ENCODE data around the gene CEP95. TPM values are rescaled to one million over a fixed set of nuclear protein-coding genes. Genes with fewer than 3 reads are reported as not detected.

The CEP95 gene
- total RNA-seq, 1 donor from 2014 or later = 40.3 TPM

- ATAC-seq = no peak
- no peak for TF ChIP-seq CTCF (IDR thresholded peaks at IDR 0.05)
- H3K36me3 ChIP-seq = peaks cover 63% of the 10 kb centered on the region
Observed at GRCh38 chr17:64509179-64509578, 2.4 kb downstream of the CEP95 start.

GRCh38 chr17:64515419-64515818 lies 8.6 kb downstream of the CEP95 start:
- no peak for TF ChIP-seq CTCF (IDR thresholded peaks at IDR 0.05)
- no peaks in the 10 kb centered on the region for H3K27me3 ChIP-seq
- no peak overlapping the region for H3K4me3 ChIP-seq
- H3K27ac ChIP-seq = no peak overlapping the region
- H3K4me1 ChIP-seq = no peaks in the 10 kb centered on the region
- ATAC-seq = no peak
- no peaks in the 10 kb centered on the region for H3K9me3 ChIP-seq
- peaks cover 100% of the 10 kb centered on the region for H3K36me3 ChIP-seq
- no peak for DNase-seq
- intact Hi-C loops (cut with DNase I) = no loop called here

More at GRCh38 chr17:64509179-64509578, 2.4 kb downstream of the CEP95 start:
- no peak for DNase-seq
- no peak overlapping the region for H3K27ac ChIP-seq
- intact Hi-C loops (cut with DNase I) = no loop called here
- no peak overlapping the region for H3K4me3 ChIP-seq
- H3K4me1 ChIP-seq = peaks cover 18% of the 10 kb centered on the region
- no peaks in the 10 kb centered on the region for H3K27me3 ChIP-seq
- no peaks in the 10 kb centered on the region for H3K9me3 ChIP-seq

DNA sequence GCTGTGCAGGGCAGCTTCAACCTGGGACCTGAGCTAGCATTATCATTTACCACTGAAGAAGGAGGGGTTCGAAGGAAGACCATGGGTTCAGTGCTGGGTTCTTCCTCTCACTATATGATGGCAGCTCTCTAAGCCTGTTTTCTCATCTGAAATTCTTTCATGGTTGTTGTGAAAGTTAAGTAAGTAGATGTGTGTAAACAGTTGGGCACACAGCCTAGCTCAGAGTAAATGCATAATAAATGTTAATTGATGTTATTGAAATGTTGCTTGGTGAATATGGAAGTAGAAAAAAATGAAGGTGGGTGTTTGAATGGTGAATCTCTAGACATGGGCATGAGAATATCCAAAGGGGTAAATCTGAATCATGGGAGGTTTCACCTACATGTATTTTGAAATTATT lies 9.1 kb downstream of the CEP95 start:
- no peak for TF ChIP-seq CTCF (IDR thresholded peaks at IDR 0.05)
- no peaks in the 10 kb centered on the region for H3K27me3 ChIP-seq
- H3K9me3 ChIP-seq = no peaks in the 10 kb centered on the region
- ATAC-seq (no peak), DNase-seq (no peak)
- no peak overlapping the region for H3K27ac ChIP-seq
- H3K4me1 ChIP-seq = no peaks in the 10 kb centered on the region
- peaks cover 100% of the 10 kb centered on the region for H3K36me3 ChIP-seq
- intact Hi-C loops (cut with DNase I) = no loop called here
- no peak overlapping the region for H3K4me3 ChIP-seq

GRCh38 chr17:64519601-64520000 lies 12.8 kb downstream of the CEP95 start:
- peaks cover 100% of the 10 kb centered on the region for H3K36me3 ChIP-seq
- no peaks in the 10 kb centered on the region for H3K9me3 ChIP-seq
- intact Hi-C loops (cut with DNase I) = no loop called here
- no peaks in the 10 kb centered on the region for H3K4me1 ChIP-seq
- no peaks in the 10 kb centered on the region for H3K27me3 ChIP-seq
- no peak overlapping the region for H3K4me3 ChIP-seq
- no peak for DNase-seq
- no peak overlapping the region for H3K27ac ChIP-seq
- TF ChIP-seq CTCF (IDR thresholded peaks at IDR 0.05) = no peak
- ATAC-seq = no peak

DNA sequence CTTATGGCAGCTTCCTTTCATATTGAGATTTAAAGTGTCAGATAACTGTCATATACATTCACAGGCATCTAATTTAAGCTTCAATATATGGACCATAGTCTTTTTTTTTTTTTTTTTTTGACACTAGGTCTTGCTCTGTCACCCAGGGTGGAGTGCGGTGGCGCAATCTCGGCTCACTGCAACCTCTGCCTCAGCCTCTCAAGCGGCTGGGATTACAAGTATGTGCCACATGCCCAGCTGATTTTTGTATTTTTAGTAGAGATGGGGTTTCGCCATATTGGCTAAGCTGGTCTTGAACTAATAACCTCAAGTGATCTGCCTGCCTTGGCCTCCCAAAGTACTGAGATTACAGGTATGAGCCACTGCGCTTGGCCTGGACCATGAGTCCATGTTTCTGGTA lies 13.6 kb downstream of the CEP95 start:
- TF ChIP-seq CTCF (IDR thresholded peaks at IDR 0.05) = no peak
- Histone ChIP-seq H3K4me1 (no peaks in the 10 kb centered on the region), H3K27me3 (no peaks in the 10 kb centered on the region), H3K9me3 (no peaks in the 10 kb centered on the region), H3K36me3 (peaks cover 100% of the 10 kb centered on the region), H3K27ac (no peak overlapping the region), H3K4me3 (no peak overlapping the region)
- ATAC-seq = no peak
- no peak for DNase-seq
- intact Hi-C loops (cut with DNase I) = no loop called here

DNA sequence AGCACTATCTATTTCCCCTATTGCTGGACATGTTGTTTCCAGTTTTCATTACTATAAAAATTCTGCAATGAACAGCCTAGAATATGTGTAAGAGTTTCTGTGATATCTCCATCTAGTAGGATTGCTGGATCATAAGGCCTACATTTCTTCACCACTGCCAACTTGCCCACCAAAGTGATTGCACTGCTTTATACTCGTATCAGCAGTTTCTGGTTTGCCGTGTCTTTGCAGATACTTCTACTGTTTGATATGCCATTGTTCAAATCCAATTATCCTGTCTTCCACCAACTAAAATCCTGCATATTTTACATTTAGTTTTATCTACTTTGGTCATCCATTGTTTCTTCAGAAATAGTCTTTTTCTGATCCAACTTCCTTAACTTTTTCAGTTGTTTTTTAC lies 21.1 kb downstream of the CEP95 start:
- H3K27me3 ChIP-seq = no peaks in the 10 kb centered on the region
- H3K4me1 ChIP-seq = no peaks in the 10 kb centered on the region
- no peaks in the 10 kb centered on the region for H3K9me3 ChIP-seq
- no peak for TF ChIP-seq CTCF (IDR thresholded peaks at IDR 0.05)
- ATAC-seq (no peak), DNase-seq (no peak)
- H3K36me3 ChIP-seq = peaks cover 100% of the 10 kb centered on the region
- no peak overlapping the region for H3K4me3 ChIP-seq
- intact Hi-C loops (cut with DNase I) = no loop called here
- H3K27ac ChIP-seq = no peak overlapping the region

Measured in upper lobe of right lung (tissue), 1 donor.